OCI-LY7 (cell line): ENCODE data around the gene PNMA6F. TPM values are rescaled to one million over a fixed set of nuclear protein-coding genes. Genes with fewer than 3 reads are reported as not detected.
"Not testable (repeated sequence)": the region's sequence is repeated elsewhere in the genome, so short reads cannot be mapped to it uniquely, and the experiment has no call there.

Experiments
- BruUV-seq: library from RNA; stranded (reverse); fragments of 400-500 nt; replicated peaks from 2 replicates; lab custom pipeline; 2021; lab: Mats Ljungman, UMichigan
- CTCF ChIA-PET: fragments of 300-600 bp; sonication (Branson Sonifier 250); formaldehyde crosslinking; loops from one replicate; lab custom pipeline; 2022; ENCODE audit warnings: antibody characterized with exemption; ENCODE audit not compliant: unreplicated experiment; lab: Charles Lee
- POLR2A ChIA-PET: fragments of 300-600 bp; sonication (Branson Sonifier 250); formaldehyde crosslinking; loops from one replicate; lab custom pipeline; 2022; ENCODE audit warnings: antibody characterized with exemption; lab: Charles Lee
- DNase-seq: peaks from one replicate; pipeline ENCODE4 v3.0.0-alpha.2; 2015; ENCODE audit warnings: low spot score
- H2AFZ ChIP-seq: fragments of 200-600 bp; sonication (generic), shearing (Covaris generic); 2 replicates; pipeline ENCODE4 v1.6.1; 2014; ENCODE audit warnings: mild to moderate bottlenecking, antibody characterized with exemption, low read length, moderate library complexity
- H3K27ac ChIP-seq: fragments of 200-600 bp; sonication (generic); 2 replicates; pipeline ENCODE4 v1.5.1; 2014; ENCODE audit warnings: mixed run types, low read depth, mild to moderate bottlenecking, moderate library complexity, low read length, inconsistent platforms; ENCODE audit not compliant: poor library complexity, severe bottlenecking
- H3K36me3 ChIP-seq: fragments of 200-600 bp; sonication (generic); 2 replicates; pipeline ENCODE4 v1.6.1; 2014; ENCODE audit warnings: mild to moderate bottlenecking, antibody characterized with exemption, low read length, moderate library complexity, mixed read lengths; ENCODE audit not compliant: insufficient read depth
- H3K4me1 ChIP-seq: fragments of 200-600 bp; sonication (generic); 2 replicates; pipeline ENCODE4 v1.5.1; 2014; ENCODE audit warnings: mild to moderate bottlenecking, low read length; ENCODE audit not compliant: insufficient read depth, poor library complexity, severe bottlenecking
- H3K4me2 ChIP-seq: fragments of 200-600 bp; sonication (generic); 2 replicates; pipeline ENCODE4 v1.6.1; 2014; ENCODE audit warnings: mild to moderate bottlenecking, low read length
- H3K4me3 ChIP-seq: fragments of 200-600 bp; sonication (generic); 2 replicates; pipeline ENCODE4 v1.5.1; 2014; ENCODE audit warnings: mild to moderate bottlenecking, low read depth, low read length; ENCODE audit not compliant: poor library complexity, severe bottlenecking
- H3K79me2 ChIP-seq: fragments of 200-600 bp; sonication (generic); 2 replicates; pipeline ENCODE4 v1.6.1; 2016; ENCODE audit warnings: low read depth, mild to moderate bottlenecking, low read length, moderate library complexity, mixed read lengths; ENCODE audit not compliant: insufficient read depth
- H3K9me2 ChIP-seq: fragments of 200-600 bp; sonication (generic); 2 replicates; pipeline ENCODE4 v1.6.1; 2016; ENCODE audit warnings: mild to moderate bottlenecking, low read length, mixed read lengths; ENCODE audit not compliant: insufficient read depth
- H3K9me3 ChIP-seq: fragments of 200-600 bp; sonication (generic); 2 replicates; pipeline ENCODE4 v1.6.1; 2014; ENCODE audit warnings: mild to moderate bottlenecking, mixed run types, low read length, mixed read lengths
- H4K20me1 ChIP-seq: fragments of 200-600 bp; sonication (generic); 2 replicates; pipeline ENCODE4 v1.6.1; 2014; ENCODE audit warnings: mild to moderate bottlenecking, antibody characterized with exemption, low read length, moderate library complexity, mixed read lengths; ENCODE audit not compliant: insufficient read depth
- intact Hi-C: fragments of 100-400 bp; cut with micrococcal nuclease; formaldehyde crosslinking; loops from one replicate; pipeline ENCODE4 v1.10.0; 2022; ENCODE audit not compliant: unreplicated experiment
- small RNA-seq: library from RNA; depleted of rRNA; stranded (forward); fragments of <200 nt; gene quantifications from one replicate; pipeline ENCODE3, GENCODE V24; 2014
- total RNA-seq, 2 experiments: library from RNA; depleted of rRNA in 1 of 2; stranded (reverse); fragments of >200 nt in 1 of 2; shearing (Covaris generic) in 1 of 2; gene quantifications; 2 replicates each; pipeline ENCODE4 v1.2.3, GENCODE V29; 2014 to 2022

PNMA6F gene
- total RNA-seq, 2 experiments from 2014 or later, result not detected

GRCh38 chrX:153272584-153272983 is 49.0 kb downstream of the PNMA6F start:
- BruUV-seq, H3K9me3 ChIP-seq, DNase-seq, H3K36me3 ChIP-seq, POLR2A ChIA-PET, H3K9me2 ChIP-seq, H3K27ac ChIP-seq, H3K4me3 ChIP-seq, H3K4me2 ChIP-seq, H2AFZ ChIP-seq, H4K20me1 ChIP-seq, intact Hi-C loops, H3K79me2 ChIP-seq, H3K4me1 ChIP-seq, CTCF ChIA-PET: not testable (repeated sequence)

GRCh38 chrX:153272070-153272469 is 49.5 kb downstream of the PNMA6F start:
- not testable (repeated sequence) for H3K27ac ChIP-seq, BruUV-seq

More at GRCh38 chrX:153272070-153272469, 49.5 kb downstream of the PNMA6F start:
- H2AFZ ChIP-seq, H3K9me2 ChIP-seq, H3K4me1 ChIP-seq, DNase-seq, H3K79me2 ChIP-seq, H4K20me1 ChIP-seq, CTCF ChIA-PET, H3K36me3 ChIP-seq, H3K4me2 ChIP-seq, H3K9me3 ChIP-seq, H3K4me3 ChIP-seq, intact Hi-C loops, POLR2A ChIA-PET: not testable (repeated sequence)

Small RNAs within 50 kb of the gene (small RNA-seq; reads per million reads assigned to genes)
- not detected for gene AC152007.1

Other genes with a start within 250 kb of the PNMA6F start
- gene PNMA6A, start 249.3 kb downstream of the PNMA6F start, total RNA-seq (2014; rRNA removed; shearing (Covaris generic)), result 9.0 and 9.8 TPM in 2 replicates
- 2.2 and 2.4 TPM in 2 replicates for gene PNMA6A, start 249.3 kb downstream of the PNMA6F start, total RNA-seq (2022)
- not detected in 2 replicates for gene MAGEA1, start 142.5 kb downstream of the PNMA6F start, total RNA-seq (2014; rRNA removed; shearing (Covaris generic))
- gene MAGEA1, start 142.5 kb downstream of the PNMA6F start, total RNA-seq (2022), result not detected in 2 replicates
- 17.9 and 19.6 TPM in 2 replicates for gene ZNF275, start 12.4 kb upstream of the PNMA6F start, total RNA-seq (2014; rRNA removed; shearing (Covaris generic))
- 20.2 and 34.6 TPM in 2 replicates for gene ZNF275, start 12.4 kb upstream of the PNMA6F start, total RNA-seq (2022)
- not detected in 2 replicates for gene PNMA6E, start 79.6 kb upstream of the PNMA6F start, total RNA-seq (2014; rRNA removed; shearing (Covaris generic))
- gene PNMA6E, start 79.6 kb upstream of the PNMA6F start, total RNA-seq (2022), result not detected in 2 replicates
- gene ZFP92, start 89.7 kb upstream of the PNMA6F start, total RNA-seq (2014; rRNA removed; shearing (Covaris generic)), result 0.03 TPM in 1 of 2 replicates, not detected in the other
- gene ZFP92, start 89.7 kb upstream of the PNMA6F start, total RNA-seq (2022), result not detected in 2 replicates
- 3.1 and 6.7 TPM in 2 replicates for gene TREX2, start 124.3 kb upstream of the PNMA6F start, total RNA-seq (2014; rRNA removed; shearing (Covaris generic))
- 2.4 and 3.7 TPM in 2 replicates for gene TREX2, start 124.3 kb upstream of the PNMA6F start, total RNA-seq (2022)
- 42.5 and 60.3 TPM in 2 replicates for gene HAUS7, start 148.8 kb upstream of the PNMA6F start, total RNA-seq (2014; rRNA removed; shearing (Covaris generic))
- 35.7 and 47.9 TPM in 2 replicates for gene HAUS7, start 148.8 kb upstream of the PNMA6F start, total RNA-seq (2022)
- gene BGN, start 173.2 kb upstream of the PNMA6F start, total RNA-seq (2014; rRNA removed; shearing (Covaris generic)), result not detected in 2 replicates
- gene BGN, start 173.2 kb upstream of the PNMA6F start, total RNA-seq (2022), result not detected in 2 replicates
- not detected in 2 replicates for gene ATP2B3, start 195.9 kb upstream of the PNMA6F start, total RNA-seq (2014; rRNA removed; shearing (Covaris generic))
- gene ATP2B3, start 195.9 kb upstream of the PNMA6F start, total RNA-seq (2022), result not detected in 2 replicates